ENCODE measurements around the gene TMCC1.
A peak's percentile ranks its signal among the peaks of the same experiment; 100 is the strongest.
"Not testable (repeated sequence)": the region's sequence is repeated elsewhere in the genome, so short reads cannot be mapped to it uniquely, and the experiment has no call there.

Gene TMCC1

DNA sequence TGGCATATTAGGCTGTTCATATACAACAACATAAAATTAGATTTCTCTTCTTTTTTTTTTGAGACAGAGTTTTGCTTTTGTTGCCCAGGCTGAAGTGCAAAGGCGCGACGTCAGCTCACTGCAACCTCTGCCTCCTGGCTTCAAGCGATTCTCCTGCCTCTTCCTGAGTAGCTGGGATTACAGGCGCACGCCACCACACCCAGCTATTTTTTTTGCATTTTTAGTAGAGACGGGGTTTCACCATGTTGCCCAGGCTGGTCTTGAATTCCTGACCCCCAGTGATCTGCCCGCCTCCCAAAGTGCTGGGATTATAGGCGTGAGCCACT is 218.8 kb downstream of the TMCC1 start:
- DNase-seq: not testable (repeated sequence)

DNA sequence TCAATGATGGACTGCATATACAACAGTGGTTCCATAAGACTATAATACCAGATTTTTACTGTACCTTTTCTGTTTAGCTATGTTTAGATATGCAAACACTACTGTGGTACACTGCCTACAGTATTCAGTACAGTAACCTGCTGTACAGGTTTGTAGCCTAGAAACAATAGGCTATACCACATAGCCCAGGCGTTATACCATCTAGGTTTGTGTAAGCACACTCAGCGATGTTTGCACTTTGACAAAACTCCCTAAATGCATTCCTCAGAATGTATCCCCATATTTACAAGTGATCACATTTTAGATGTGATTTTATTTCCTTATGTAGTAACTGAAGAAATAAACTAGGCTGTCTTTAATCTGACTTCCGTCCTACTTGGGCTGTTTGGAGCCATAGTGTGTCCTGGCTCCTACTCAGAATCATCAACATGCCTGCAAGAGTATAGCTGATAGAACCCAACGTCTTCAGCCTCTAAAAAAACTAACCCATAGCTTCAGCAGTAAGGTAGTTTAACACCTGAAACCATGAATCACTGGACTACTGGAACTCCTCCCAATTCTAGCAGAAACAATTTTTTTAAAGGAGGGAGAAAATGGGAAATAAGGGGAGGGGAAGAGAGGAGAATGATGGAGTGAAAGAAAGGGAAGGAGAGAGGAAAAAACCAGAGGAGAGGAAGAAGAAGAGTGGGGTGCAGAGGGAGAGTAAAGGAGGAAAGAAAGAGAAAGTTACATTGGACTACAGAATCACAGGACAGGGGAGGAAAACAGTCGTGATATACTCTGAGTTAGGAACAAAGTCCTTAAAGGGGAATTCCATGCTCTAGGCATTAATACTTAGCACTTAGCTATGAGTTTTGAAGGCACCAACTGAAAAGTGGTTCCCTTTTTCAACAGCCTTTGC is 219.4 kb downstream of the TMCC1 start:
- DNase-seq: no peak

GRCh38 chr3:129673012-129673411 is 220.5 kb downstream of the TMCC1 start:
- DNase-seq: no peak

GRCh38 chr3:129672412-129672811 is 221.1 kb downstream of the TMCC1 start:
- no peak for DNase-seq

DNA sequence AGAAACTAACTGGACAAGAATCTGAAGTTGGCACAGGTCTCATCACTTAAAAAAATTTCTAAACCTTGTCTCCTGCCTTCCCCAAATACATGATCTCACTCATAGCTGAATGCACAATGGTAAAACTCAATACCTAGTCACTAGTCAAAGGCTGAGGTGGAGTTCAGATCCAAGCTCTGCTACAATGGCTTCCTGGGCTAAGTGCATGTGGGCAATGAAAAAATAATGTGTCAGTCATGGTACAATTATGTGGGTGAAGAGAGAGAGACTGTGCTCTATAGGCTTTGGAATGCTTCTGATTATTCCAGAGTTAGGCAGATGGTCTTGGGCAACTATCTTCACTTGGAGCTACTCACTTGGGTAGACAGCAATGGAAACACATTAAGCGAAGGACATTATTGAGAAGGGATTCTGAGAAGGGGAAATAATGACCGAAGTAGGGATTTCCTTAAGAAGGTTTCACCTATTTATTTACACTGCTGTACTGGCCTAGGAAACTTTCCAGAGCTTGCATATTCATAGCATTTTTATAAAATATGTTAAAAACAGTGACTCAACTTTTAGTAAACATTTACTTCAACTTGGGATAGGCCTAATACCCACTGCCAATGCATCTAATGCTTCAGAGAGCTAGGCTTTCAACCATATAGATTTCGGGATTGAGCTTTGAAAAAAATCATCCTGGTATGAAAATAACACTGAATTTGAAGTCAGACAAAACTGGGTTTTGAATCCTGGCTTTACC is 228.3 kb downstream of the TMCC1 start:
- no peak for DNase-seq

GRCh38 chr3:129663930-129664646 is 229.4 kb downstream of the TMCC1 start:
- DNase-seq: no peak

- DNase-seq: no peak
Observed at GRCh38 chr3:129663045-129663446, 230.5 kb downstream of the TMCC1 start.

DNA sequence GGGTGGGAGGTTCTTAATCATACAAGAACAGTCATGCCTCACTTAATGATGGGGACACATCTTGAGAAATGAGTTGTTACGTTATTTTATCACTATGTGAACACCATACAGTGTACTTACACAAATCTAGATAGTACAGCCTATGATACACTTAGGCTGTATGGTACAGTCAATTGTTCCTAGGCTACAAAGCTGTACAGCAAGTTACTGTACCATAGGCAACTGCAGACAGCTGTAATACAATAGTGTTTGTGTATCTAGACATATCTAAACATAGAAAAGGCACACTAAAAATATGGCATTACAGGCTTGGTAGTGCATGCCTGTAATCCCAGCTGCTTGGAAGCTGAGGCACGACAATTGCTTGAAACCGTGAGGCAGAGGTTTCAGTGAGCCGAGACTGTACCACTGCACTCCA is 231.3 kb downstream of the TMCC1 start:
- DNase-seq: no peak

DNA sequence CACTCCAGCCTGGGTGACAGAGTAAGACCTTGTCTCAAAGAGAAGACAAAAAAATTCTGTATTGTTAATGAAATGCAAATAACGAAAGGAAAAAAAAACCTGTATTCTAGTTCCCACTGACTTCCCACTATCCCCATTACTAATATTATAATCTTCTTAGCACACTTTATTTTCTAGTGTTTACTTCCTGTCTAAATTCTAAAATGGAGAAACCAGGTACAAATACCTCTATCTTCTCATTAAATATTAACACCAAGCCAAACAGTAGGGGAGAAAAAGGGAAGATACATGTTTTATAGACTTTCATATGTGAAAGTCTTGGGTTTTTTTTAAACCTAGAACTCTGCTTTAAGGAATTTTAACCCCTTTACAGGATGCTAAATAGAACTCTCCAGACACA is 231.7 kb downstream of the TMCC1 start:
- no peak for DNase-seq

DNA sequence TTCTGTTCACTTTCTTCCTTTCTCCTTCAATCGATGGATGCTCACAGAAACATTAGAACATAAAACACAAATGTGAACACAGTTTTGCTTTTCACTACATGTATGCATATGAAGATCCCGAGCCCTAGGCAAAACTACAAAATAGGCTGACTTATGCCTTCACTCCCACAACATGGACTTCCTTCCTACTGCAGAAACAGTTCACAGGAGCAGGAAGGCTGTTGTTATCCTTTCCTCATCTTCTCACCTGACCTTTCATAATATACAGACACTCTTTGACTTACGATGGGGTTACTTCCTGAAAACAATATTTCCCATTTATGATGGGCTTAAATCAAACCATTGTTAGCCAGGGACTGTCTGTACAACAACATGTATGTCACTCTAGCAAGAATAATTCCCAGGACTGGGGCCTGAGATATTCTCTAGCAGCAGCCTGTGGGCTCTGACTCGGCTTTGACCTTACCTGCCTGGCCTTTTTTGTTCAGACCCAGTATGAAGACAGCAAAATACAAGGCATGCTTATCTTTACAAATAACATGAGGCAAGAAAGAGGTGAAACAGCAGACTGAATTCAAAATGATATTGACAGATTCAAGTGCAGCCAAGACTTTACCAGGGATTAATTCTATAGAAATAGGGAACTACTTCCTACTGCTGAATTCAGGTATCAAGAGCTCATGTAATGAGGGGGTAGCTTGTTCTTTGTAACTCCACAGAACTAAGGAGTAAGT is 235.2 kb downstream of the TMCC1 start:
- DNase-seq: no peak

GRCh38 chr3:129657261-129658046 is 236.1 kb downstream of the TMCC1 start:
- no peak for DNase-seq

GRCh38 chr3:129656659-129657247 is 236.8 kb downstream of the TMCC1 start:
- no peak for DNase-seq

- no peak for DNase-seq
Observed at GRCh38 chr3:129655291-129655700, 238.2 kb downstream of the TMCC1 start.

DNA sequence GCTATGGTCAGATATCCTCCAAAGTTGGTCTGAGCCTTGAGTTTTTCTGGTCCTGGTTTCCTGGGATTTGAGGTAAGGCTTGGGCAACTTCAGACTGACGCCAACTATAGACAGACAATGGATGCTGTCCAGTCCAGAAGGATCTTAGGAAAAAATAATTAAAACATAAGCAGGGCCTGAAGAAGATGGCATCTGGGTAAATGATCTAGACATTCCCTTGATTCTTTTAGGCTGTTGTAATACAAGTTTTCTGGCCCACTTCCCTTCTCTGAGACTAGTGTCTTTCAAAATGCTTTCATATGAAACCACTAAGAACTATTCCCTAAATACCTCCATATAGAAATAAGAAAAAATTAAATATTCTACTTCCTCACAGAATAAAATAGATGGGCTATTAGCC is 239.4 kb downstream of the TMCC1 start:
- no peak for DNase-seq

DNA sequence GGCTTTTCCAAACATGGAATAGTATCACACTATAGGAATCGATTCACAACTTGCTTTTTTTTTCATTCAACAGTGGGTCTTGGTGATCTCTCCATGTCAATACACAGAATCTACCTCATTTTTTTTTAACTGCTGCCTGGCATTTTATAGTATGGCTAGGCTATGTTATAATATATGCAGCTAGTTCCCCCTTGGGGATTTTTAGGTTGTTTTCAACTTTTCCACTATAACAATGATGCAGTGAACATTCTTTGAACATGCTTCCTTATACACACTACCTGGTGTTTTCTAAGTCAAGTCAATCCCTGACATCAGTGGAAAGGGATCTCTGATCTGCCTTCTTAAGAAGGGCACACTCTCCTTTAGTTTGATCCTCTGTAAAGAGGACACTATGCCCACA is 240.5 kb downstream of the TMCC1 start:
- no peak for DNase-seq

GRCh38 chr3:129651435-129652202 is 241.9 kb downstream of the TMCC1 start:
- DNase-seq: no peak

GRCh38 chr3:129650256-129650872 is 243.1 kb downstream of the TMCC1 start:
- DNase-seq: peak; percentile 51

DNA sequence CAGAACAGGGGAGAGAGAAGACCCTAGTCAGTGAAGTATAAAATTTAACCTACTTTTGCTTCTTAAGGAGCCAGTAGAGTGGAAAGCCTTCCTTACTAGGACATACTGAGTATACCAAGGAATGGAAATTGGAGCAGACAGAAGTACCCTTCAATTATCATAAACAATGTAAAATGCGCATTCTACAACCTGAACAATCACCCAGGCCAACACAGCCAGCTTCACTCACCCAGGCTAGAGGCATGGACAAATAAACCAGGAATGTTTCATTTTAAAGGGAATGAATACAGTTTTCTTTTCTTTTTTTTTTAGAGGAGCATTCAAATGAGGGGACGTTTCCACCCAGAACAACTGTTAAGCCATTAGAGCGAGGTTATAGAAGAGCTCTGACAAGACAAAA is 245.1 kb downstream of the TMCC1 start:
- no peak for DNase-seq

GRCh38 chr3:129645286-129645685 is 248.2 kb downstream of the TMCC1 start:
- no peak for DNase-seq

DNA sequence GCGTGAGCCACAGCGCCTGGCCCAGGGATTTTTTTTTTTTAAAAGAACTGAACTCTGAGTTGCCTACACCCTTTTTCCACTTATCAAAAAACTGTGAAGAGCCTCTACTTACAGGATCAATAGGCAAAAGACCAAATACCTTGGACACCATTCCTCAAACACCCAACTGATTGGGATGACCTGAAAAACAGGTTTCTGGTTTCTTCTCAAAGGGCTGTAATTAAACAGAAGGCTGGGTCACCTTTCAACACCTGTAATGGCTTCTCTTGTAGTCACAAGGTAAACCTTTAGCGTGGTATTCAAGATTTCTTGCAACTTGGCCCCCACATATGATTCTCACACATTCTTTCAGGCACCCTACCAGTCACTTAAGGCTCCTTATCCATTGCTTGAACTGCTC is 248.7 kb downstream of the TMCC1 start:
- no peak for DNase-seq

All from activated CD8-positive, alpha-beta memory T cell treated with anti-CD3 and anti-CD28 coated beads, Interleukin-2, amount 50 U/mL, for 4 hours (primary cell).